B cell (primary cell): ENCODE data around the gene ZNF672. TPM values are rescaled to one million over a fixed set of nuclear protein-coding genes. Genes with fewer than 3 reads are reported as not detected.
"Not testable (repeated sequence)": the region's sequence is repeated elsewhere in the genome, so short reads cannot be mapped to it uniquely, and the experiment has no call there.

Source experiments
- ATAC-seq: fragments of 200-7000 bp; cut with Tn5 transposase; one replicate; pipeline ENCODE4 v1.10.0; 2021; ENCODE audit warnings: low read depth, mild to moderate bottlenecking, moderate number of reproducible peaks, moderate library complexity
- CTCF ChIA-PET: fragments of 350-600 bp; sonication (Branson Sonifier 250); formaldehyde crosslinking; loops from one replicate; lab custom pipeline; 2021; ENCODE audit warnings: antibody characterized with exemption, inconsistent platforms; lab: Charles Lee
- POLR2A ChIA-PET: fragments of 350-600 bp; sonication (Branson Sonifier 250); formaldehyde crosslinking; loops from one replicate; lab custom pipeline; 2021; ENCODE audit warnings: antibody characterized with exemption; lab: Charles Lee
- DNase-seq: peaks from one replicate; pipeline ENCODE4 v3.0.0; 2013
- H2AFZ ChIP-seq: 2 replicates; pipeline ENCODE4 v1.6.1; 2012; ENCODE audit warnings: mild to moderate bottlenecking, low read depth, low read length; ENCODE audit not compliant: insufficient read depth, poor library complexity, severe bottlenecking
- H3K27ac ChIP-seq, 2 donors: 1 replicate in 1 of 2; 2 replicates in 1 of 2; pipeline ENCODE4 v1.5.1; 2012 to 2013; ENCODE audit warnings: low read length in 2 of 2, mild to moderate bottlenecking in 2 of 2, moderate library complexity in 1 of 2
- H3K27me3 ChIP-seq, 4 experiments: fragments of 200-600 bp in 1 of 4; sonication (generic) in 1 of 4; replicated peaks in 1 of 4; 1 replicate in 2 of 4; 2 replicates in 2 of 4; pipeline versions ENCODE4 v1.6.1 to v1.7.0; 2013 to 2016; ENCODE audit warnings: low read length in 3 of 4, mild to moderate bottlenecking in 2 of 4, mixed read lengths in 1 of 4, moderate library complexity in 1 of 4; ENCODE audit not compliant: insufficient read depth in 4 of 4, control insufficient read depth in 3 of 4; ENCODE audit errors: control extremely low read depth in 1 of 4
- H3K36me3 ChIP-seq, 2 experiments: replicated peaks in 1 of 2; 1 replicate in 1 of 2; 2 replicates in 1 of 2; pipeline versions ENCODE4 v1.6.1 to v1.7.1; 2013; ENCODE audit warnings: low read length in 1 of 2; ENCODE audit not compliant: insufficient read depth in 2 of 2, control insufficient read depth in 1 of 2; ENCODE audit errors: control extremely low read depth in 1 of 2, extremely low read depth in 1 of 2
- H3K4me1 ChIP-seq, 2 donors: fragments of 200-600 bp in 1 of 2; sonication (generic) in 1 of 2; 1 replicate in 1 of 2; 2 replicates in 1 of 2; pipeline versions ENCODE4 v1.5.1 to v1.6.1; 2013 to 2017; ENCODE audit warnings: low read length in 2 of 2; ENCODE audit not compliant: control insufficient read depth in 2 of 2, insufficient read depth in 2 of 2
- H3K4me2 ChIP-seq: replicated peaks from 2 replicates; pipeline ENCODE3; 2012; ENCODE audit warnings: mild to moderate bottlenecking, low read depth, low read length; ENCODE audit not compliant: poor library complexity, severe bottlenecking
- H3K4me3 ChIP-seq, 5 experiments: fragments of 200-600 bp in 1 of 5; sonication (generic) in 1 of 5; 1 replicate in 3 of 5; 2 replicates in 2 of 5; pipeline versions ENCODE4 v1.5.1 to v1.7.0; 2011 to 2016; ENCODE audit warnings: low read length in 4 of 5, mild to moderate bottlenecking in 4 of 5, low read depth in 2 of 5, control low read depth in 1 of 5, moderate library complexity in 1 of 5; ENCODE audit not compliant: insufficient read depth in 1 of 5; ENCODE audit errors: control extremely low read depth in 1 of 5, extremely low read depth in 1 of 5
- H3K79me2 ChIP-seq: fragments of 200-600 bp; sonication (generic); one replicate; pipeline ENCODE4 v1.6.0; 2016; ENCODE audit warnings: low read length; ENCODE audit not compliant: control insufficient read depth, insufficient read depth
- H3K9ac ChIP-seq: fragments of 200-600 bp; sonication (generic); 2 replicates; pipeline ENCODE4 v1.6.1; 2017; ENCODE audit warnings: mild to moderate bottlenecking, low read length, moderate library complexity
- H3K9me3 ChIP-seq, 3 donors: one replicate each; pipeline versions ENCODE4 v1.6.1 to v1.7.1; 2013; ENCODE audit warnings: low read length in 2 of 3; ENCODE audit not compliant: control insufficient read depth in 2 of 3, insufficient read depth in 1 of 3; ENCODE audit errors: control extremely low read depth in 1 of 3
- H4K20me1 ChIP-seq: 2 replicates; pipeline ENCODE4 v1.6.0; 2012; ENCODE audit warnings: mild to moderate bottlenecking, low read length; ENCODE audit not compliant: insufficient read depth, control insufficient read depth, poor library complexity, severe bottlenecking
- H3K27ac Mint-ChIP-seq: one replicate; pipeline ENCODE4 v1.8.0; 2021; ENCODE audit warnings: mixed read lengths
- H3K27me3 Mint-ChIP-seq: one replicate; pipeline ENCODE4 v1.8.0; 2021; ENCODE audit warnings: mixed read lengths
- H3K4me1 Mint-ChIP-seq: one replicate; pipeline ENCODE4 v1.8.0; 2021; ENCODE audit warnings: mixed read lengths
- H3K4me3 Mint-ChIP-seq: one replicate; pipeline ENCODE4 v1.8.0; 2021; ENCODE audit warnings: mixed read lengths
- H3K9me3 Mint-ChIP-seq: one replicate; pipeline ENCODE4 v1.8.0; 2022; ENCODE audit warnings: mixed read lengths; ENCODE audit not compliant: insufficient read depth
- EZH2 ChIP-seq: IDR thresholded peaks from 2 replicates; pipeline ENCODE4 v1.6.1; 2012; ENCODE audit warnings: borderline replicate concordance, low read depth, mild to moderate bottlenecking, moderate library complexity, low read length; ENCODE audit not compliant: insufficient read depth, poor library complexity, severe bottlenecking
- WGBS: methylation state at CpG from one replicate; pipeline ENCODE4 v1.1.5; 2013; ENCODE audit warnings: missing lambda C conversion rate; ENCODE audit not compliant: insufficient coverage; 5-methylcytosine and 5-hydroxymethylcytosine counted together
- intact Hi-C: fragments of 100-400 bp; cut with micrococcal nuclease; formaldehyde crosslinking; loops from one replicate; pipeline ENCODE4 v1.10.0; 2022
- polyA plus RNA-seq: library from polyadenylated mRNA; depleted of rRNA; stranded (reverse); fragments of >200 nt; gene quantifications from 2 replicates; pipeline ENCODE4 v1.2.3, GENCODE V29; 2012
- total RNA-seq, 2 donors: library from RNA; stranded (reverse); fragments of 120-200 nt in 1 of 2; gene quantifications; 1 replicate in 1 of 2; 2 replicates in 1 of 2; pipeline versions ENCODE4 v1.2.3 to v1.2.4, GENCODE V29; 2013 to 2022
- TF ChIP-seq, protein P1 (sequence below): fragments of 200-600 bp; IDR thresholded peaks from one replicate; pipeline ENCODE4 v1.8.0; 2022; ENCODE audit warnings: antibody characterized with exemption, mild to moderate bottlenecking

Gene ZNF672
- total and polyA plus RNA-seq, 2 donors (not counting 1 experiment from before 2014, with no cell fraction given), result 46.4 to 56.3 TPM

DNA sequence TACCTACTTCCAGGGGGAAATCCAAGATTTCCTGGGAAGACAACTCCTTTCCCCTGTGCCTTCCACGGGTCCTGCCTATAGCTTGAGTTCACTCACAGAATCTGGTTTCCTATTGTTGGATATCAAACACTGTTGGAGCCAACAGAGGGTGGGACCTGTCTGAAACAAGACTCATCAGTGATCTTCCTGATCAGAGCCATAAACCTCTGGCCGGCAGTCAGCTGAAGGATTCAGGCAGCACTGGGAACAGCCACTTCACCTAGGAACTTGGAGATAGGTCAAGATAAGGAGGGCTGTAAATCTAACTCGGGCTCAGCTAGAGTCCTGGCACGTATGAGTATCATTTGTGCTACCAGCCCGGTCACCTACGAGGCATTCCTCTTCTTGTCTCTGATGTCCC lies 35.6 kb upstream of the ZNF672 start:
- 99% methylated on average over 6 of the region's 6 CpGs for WGBS
- Histone ChIP-seq H3K4me1 (peaks cover 57 to 62% of the 10 kb centered on the region in 2 donors), H3K4me2 (no peak overlapping the region), H3K27ac (peak overlapping the region in 1 of 2 donors; percentile 65), H3K9ac (no peak overlapping the region), H3K27me3 (no peaks in the 10 kb centered on the region), H3K9me3 (peaks cover 3 to 55% (median 21%) of the 10 kb centered on the region in 3 donors), H3K4me3 (no peak overlapping the region), H4K20me1 (no peaks in the 10 kb centered on the region), H3K36me3 (no peaks in the 10 kb centered on the region), H3K79me2 (peaks cover 12% of the 10 kb centered on the region), H2AFZ (no peak overlapping the region)
- ChIA-PET CTCF (no interaction called here), POLR2A (no interaction called here)
- no peaks in the 10 kb centered on the region for H3K27me3 Mint-ChIP-seq
- no peak overlapping the region for H3K4me3 Mint-ChIP-seq
- intact Hi-C loops, result no loop called here
- TF ChIP-seq, protein P1, sequence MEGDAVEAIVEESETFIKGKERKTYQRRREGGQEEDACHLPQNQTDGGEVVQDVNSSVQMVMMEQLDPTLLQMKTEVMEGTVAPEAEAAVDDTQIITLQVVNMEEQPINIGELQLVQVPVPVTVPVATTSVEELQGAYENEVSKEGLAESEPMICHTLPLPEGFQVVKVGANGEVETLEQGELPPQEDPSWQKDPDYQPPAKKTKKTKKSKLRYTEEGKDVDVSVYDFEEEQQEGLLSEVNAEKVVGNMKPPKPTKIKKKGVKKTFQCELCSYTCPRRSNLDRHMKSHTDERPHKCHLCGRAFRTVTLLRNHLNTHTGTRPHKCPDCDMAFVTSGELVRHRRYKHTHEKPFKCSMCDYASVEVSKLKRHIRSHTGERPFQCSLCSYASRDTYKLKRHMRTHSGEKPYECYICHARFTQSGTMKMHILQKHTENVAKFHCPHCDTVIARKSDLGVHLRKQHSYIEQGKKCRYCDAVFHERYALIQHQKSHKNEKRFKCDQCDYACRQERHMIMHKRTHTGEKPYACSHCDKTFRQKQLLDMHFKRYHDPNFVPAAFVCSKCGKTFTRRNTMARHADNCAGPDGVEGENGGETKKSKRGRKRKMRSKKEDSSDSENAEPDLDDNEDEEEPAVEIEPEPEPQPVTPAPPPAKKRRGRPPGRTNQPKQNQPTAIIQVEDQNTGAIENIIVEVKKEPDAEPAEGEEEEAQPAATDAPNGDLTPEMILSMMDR, result no peak
- TF ChIP-seq EZH2, result no peak
- peaks cover 7% of the 10 kb centered on the region for H3K9me3 Mint-ChIP-seq
- peaks cover 56% of the 10 kb centered on the region for H3K4me1 Mint-ChIP-seq
- ATAC-seq (no peak), DNase-seq (no peak)
- peak overlapping the region; percentile 15 for H3K27ac Mint-ChIP-seq

DNA sequence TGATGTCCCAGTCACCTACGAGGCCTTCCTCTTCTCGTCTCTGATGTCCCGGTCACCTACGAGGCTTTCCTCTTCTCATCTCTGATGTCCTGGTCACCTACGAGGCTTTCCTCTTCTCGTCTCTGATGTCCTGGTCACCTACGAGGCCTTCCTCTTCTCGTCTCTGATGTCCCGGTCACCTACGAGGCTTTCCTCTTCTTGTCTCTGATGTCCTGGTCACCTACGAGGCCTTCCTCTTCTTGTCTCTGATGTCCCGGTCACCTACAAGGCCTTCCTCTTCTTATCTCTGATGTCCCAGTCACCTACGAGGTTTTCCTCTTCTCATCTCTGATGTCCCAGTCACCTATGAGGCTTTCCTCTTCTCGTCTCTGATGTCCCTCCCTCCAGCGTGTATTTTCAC lies 34.5 kb upstream of the ZNF672 start:
- intact Hi-C loops, H3K9me3 Mint-ChIP-seq, H2AFZ ChIP-seq, H3K4me2 ChIP-seq, H3K27me3 ChIP-seq, ATAC-seq, H4K20me1 ChIP-seq, H3K27me3 Mint-ChIP-seq, POLR2A ChIA-PET, DNase-seq, H3K36me3 ChIP-seq, H3K9ac ChIP-seq: not testable (repeated sequence)
- Histone ChIP-seq H3K27ac (peak overlapping the region in 1 of 2 donors; percentile 83), H3K79me2 (peaks cover 12% of the 10 kb centered on the region), H3K4me3 (peak overlapping the region in 1 of 5 experiments; percentile 12), H3K9me3 (peaks cover 3 to 55% (median 21%) of the 10 kb centered on the region in 3 donors), H3K4me1 (peaks cover 58 to 62% of the 10 kb centered on the region in 2 donors)
- Mint-ChIP-seq H3K4me3 (peak overlapping the region; percentile 21), H3K4me1 (peaks cover 58% of the 10 kb centered on the region), H3K27ac (peak overlapping the region; percentile 81)
- WGBS, result 95% methylated on average over 15 of the region's 15 CpGs
- CTCF ChIA-PET, result interaction anchor here (5.7 to 7.6 kb wide), 3 partner anchors 10 to 185 kb away, joined by 74 to 315 read pairs (median 274); partner anchors contain the start of gene OR14I1
